Epidermal melanocyte (primary cell): ENCODE data around the gene FBXL2.
"Not testable (repeated sequence)": the region's sequence is repeated elsewhere in the genome, so short reads cannot be mapped to it uniquely, and the experiment has no call there.

Experiments used
- DNase-seq: peaks from one replicate; pipeline ENCODE4 v3.0.0; 2011; ENCODE audit warnings: low spot score; ENCODE audit not compliant: insufficient read length

Gene FBXL2

DNA sequence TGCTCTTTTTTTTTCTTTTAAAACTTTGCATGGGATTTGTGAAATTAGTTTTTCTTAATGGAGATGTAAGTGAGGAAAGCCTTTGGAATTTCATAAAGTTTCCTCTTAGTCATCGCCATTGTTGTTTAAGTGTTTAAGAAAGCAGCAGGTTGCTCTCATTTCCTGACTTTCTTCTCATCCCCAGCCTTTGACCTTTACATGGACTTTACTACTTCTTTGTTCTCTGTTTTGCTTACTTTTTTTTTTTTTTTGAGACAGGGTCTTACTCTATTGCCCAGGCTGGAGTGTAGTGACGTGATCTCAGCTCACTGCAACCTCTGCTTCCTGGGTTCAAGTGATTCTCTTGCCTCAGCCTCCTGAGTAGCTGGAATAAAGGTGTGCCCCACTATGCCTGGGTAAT lies 38.6 kb downstream of the FBXL2 start:
- DNase-seq = no peak

DNA sequence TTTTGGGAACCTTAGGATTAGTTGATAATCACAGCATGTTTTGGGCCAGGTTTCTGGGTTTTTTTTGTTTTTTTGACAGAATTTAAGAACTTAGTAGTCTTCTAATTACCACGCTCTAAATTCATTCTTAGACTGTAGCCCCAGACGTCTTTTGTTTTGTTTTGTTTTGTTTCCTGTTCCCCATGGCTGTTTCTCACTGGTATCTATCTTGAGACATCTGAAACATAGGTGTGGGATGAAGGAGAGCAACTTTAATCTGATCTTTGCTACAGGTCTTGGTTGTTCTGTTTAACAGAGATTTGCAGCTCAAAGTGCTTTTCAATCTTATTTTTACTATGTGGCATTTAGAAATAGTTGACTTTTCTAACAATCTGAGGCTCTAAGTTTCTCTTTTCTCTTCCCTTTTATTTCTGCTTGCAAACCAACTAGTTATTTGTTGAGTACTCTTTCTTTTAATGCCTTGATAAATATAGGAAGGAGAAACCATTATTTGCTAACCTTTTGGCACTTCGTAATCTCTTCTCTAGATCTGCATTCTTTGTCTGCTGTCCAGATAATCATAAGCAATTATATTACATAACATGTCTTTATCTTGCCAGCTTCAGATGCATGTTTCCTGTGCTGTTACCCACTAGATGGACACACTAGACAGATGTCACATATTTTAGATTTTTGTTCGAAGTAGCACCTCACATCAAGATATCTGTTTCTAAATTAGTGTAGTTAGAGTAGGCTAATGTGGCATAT lies 40.9 kb downstream of the FBXL2 start:
- no peak for DNase-seq

DNA sequence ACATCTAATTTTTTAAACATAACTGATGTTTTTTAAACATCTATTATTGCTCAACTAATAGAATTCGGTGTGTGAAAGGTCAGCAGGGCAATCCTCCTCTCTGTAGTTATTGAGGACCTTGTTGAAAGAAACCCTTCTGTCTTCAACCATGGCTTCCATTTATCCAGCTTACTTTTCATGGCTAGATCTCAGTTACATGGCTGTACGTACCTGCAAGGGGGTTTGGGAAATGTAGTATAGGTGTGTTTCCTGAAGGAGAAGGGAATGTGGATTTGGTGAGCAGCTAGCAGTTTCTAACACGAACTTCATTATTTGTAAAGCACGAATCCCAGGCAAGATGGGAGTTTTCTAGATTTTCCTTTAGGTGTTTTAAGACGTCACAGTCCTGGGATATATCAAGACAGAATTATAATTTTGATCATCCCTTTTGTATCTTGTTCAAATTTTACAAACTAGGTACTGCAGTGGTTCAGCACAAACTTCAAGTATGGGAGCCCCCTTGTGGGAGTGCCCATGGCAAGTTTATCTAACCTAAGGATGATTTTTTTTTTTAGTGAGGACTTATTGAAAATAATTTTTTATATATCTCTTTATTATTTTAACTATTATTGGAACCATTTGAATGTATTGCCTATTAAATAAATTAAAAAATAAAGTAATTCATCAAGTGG lies 41.6 kb downstream of the FBXL2 start:
- no peak for DNase-seq

DNA sequence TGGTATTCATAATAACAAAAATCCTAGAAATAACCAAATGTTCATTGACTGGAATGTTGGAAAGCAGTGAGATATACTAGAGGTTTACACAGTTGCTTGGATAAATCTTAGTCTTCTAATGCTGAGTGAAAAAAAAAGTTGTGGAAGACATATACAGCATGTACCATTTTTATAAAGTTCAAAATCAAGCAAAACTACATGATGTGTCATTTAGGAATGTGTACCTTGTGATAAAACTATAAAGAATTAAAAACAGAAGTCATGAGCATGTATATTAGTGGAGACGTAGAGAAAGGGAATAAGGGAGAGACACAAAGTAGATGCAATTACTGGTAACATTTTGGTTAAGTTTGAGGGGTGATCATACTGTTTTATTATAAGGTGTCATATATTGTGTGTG lies 45.2 kb downstream of the FBXL2 start:
- no peak for DNase-seq

DNA sequence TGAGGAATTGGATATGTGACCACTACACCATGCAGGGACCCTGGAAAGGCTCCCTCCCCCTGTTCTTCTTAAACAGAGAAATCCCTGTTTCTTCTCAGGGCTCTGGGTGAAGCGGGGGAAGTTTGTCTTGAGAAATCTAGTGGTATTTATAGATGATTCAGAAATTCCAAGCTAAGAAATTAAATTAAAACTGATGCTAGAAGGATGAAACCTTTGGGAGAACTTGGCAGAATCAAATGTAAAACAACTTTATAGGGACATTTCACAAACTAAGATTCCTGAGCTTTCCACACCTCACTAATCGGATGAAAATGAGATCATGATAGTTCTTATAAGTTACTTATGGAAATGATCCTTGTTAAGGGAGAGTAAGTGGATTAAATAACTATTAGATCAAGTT lies 54.2 kb downstream of the FBXL2 start:
- no peak for DNase-seq

DNA sequence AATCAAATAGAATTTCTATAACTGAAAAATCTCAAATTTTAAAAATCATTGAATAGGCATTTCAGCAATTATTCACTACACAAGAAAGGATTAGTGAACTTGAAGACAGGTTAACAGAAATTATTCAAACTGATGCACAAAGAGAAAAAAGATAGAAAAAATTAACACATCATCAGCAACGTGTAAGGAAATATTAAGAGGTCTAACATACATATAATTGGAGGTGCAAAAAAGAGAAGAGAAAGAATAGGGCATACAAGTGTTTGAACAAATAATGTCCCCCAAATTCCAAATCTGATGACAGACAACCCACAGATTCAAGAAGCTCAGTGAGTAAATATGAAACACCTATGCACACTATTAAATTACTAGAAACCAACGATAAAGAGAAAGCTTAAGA lies 57.1 kb downstream of the FBXL2 start:
- DNase-seq = no peak

DNA sequence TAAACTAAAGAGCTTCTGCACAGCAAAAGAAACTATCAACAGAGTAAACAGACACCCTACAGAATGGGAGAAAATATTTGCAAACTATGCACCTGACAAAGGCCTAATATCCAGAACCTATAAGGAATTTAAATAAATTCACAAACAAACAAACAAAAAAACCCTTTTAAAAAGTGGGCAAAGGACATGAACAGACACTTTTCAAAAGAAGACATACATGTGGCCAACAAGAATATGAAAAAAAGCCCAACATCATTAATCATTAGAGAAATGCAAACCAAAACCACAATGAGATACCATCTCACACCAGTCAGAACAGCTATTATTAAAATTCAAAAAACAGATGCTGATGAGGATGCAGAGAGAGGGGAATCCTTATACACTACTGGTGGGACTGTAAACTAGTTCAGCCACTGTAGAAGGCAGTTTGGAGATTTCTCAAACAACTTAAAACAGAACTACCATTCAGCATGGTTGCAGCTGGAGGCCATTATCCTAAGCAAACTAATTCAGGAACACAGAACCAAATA lies 61.8 kb downstream of the FBXL2 start:
- not testable (repeated sequence) for DNase-seq

DNA sequence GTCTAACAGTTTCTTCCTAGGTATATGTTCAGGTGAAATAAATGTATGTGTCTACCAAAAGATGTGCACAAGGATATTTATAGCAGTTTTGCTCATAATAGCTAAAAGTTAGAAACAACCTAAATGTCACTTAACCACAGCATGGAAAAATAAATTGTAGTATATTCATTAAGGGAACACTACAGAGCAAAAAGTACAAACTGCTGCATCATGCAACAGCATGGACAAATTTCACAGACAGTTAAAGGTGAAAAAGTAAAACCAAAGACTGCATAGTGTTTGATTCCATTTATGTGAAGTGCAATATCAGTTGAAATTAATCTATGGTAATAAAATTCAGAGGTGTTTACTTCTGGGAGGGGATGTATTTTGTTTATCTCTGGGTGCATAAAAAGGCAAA lies 62.5 kb downstream of the FBXL2 start:
- DNase-seq = no peak

DNA sequence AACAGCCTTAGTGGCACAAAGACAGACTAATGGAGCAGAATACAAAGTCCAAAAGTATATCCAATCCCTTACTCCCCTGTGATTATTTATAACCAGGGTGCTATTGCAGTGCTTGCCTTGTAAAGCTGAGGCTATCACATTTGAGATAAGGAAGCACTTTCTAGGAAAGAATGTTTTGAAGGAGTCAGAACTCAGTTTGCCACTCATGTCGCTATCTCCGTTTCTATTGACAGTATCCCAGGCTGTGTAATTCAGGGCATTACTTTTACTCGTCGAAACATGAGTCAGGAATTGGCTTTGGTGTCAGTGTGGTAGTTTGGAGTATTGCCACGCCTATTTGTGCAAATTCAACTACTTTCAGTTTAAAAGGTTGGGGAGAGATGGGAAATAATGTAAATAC lies 78.4 kb downstream of the FBXL2 start:
- DNase-seq = no peak

DNA sequence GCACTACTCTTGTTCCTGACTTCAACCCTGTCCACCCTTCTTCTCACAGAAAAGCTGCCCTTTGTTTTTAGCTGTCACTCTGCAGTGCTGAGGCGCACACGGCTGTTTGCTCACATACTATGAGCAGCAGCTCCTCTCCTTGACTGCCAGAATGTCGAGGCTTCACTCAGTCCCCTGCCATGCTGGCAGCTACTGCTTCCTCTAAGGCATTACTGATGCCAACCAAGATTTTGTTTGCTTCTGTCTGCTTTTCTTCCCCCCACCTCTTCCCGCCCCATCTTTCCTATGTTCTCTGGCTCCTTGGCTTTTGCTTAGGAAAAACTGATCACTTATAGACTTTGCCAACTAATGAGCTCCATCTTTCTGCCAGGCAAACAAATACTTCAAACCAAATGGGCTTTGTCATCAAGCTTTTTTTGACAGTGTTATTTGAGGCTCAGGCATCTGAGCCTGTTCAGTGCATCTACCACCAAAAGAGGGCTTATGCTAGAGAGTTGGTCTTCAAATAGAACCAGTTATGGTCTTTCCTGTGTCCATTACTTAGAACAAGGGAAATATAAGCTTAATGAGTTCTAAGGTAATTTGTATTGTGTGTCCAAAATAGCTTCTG lies 81.0 kb downstream of the FBXL2 start:
- DNase-seq = no peak

DNA sequence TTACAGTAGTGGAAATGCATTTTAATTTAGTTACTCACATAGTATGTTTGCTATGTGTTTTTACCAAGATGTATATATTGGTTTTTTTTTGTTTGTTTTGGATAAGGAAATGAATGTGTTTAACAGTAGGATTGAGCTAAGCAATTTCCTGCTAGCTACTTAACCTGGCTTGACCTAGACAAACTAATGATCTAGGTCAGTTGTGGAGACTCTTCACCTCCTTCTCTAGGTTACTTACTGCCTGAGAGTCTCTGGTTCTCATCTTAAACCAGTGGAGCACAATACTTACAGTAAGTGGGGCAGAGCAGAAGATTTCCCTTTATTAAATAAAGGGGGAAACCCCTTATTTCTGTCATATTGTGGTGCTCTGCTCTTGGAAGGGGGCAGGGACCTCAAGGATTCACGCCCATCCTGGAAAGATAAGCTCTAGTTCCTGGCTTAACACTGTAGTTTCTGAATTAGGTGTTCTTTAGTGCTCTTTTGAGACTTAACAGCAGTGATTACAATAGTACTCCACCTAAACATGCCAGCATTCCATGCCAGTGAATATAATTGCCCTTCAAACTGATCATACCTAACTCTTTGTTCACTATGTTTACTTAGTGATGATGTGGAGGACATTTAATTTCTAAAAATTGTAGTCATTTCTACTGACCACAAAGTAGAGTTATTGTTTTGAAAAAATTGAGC lies 83.0 kb downstream of the FBXL2 start:
- no peak for DNase-seq

DNA sequence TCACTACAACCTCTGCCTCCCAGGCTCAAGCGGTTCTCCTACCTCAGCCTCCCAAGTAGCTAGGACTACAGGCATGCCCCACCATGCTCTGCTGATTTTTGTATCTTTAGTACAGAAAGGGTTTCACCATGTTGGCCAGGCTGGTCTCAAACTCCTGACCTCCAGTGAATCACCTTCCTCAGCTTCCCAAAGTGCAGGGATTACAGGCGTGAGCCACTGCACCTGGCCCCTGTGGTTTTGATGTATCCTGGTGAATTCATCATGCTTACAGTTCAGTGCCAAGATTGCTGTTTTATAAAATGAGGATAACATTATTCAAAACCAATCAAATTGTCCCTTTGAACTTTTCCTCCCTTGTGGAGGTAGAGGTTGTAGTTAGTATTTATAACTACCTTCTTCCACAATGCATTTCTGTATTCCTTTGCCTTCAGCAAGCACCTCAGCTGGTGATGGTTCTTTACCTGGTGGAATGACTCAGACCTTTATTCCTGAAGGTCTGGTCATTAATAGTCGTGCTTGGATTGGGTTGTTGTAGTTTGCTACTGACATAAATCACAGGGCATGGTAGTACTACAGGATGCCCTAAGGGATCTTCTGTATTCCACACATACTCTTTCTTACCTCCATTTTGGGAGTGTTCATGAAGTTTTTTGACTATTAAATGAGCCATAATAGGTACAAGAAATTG lies 86.0 kb downstream of the FBXL2 start:
- no peak for DNase-seq

DNA sequence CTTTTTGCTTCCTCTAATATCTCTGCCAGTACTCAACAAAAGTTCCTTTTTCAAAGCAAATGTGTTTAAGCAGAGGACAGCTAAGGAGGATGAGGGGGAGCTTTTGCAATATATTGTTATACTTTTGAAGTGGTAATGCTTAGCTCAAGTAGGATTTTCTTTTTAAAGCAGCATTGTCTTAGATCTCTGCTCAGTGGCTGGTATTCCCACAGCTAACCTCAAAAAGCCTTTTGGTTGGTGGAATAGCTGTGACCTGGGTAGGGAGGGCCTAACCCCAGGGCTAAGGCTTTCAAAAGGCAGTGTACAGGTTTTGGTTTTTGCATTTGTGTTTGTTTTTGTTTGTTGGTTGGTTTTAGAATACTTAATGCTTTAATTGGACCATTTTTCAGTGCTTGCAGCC lies 86.8 kb downstream of the FBXL2 start:
- DNase-seq = no peak

DNA sequence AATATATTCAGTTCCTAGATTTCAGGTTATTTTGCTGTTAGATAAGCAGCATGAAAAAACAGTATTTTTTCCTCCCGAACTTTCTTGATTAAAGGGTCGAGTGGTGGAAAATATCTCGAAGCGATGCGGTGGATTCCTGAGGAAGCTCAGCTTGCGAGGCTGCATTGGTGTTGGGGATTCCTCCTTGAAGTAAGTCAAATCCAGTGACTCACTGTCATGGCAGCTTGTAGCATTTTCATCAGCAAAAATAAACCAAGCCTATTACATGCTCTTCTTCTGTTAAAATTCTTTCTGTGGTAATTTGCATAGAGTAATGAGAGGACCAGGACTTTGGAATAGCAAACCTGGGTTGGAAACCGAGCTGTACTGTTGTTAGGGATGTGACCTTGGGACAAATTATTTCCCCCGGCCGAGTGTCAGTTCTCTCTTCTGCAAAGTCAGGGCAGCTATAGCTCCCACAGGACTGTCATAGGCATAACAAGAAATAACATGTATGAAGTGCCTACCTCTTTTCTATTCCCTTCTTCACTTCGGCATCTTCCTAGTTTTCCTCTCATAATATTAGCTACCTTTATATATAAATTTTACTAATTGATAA lies 87.4 kb downstream of the FBXL2 start:
- no peak for DNase-seq

DNA sequence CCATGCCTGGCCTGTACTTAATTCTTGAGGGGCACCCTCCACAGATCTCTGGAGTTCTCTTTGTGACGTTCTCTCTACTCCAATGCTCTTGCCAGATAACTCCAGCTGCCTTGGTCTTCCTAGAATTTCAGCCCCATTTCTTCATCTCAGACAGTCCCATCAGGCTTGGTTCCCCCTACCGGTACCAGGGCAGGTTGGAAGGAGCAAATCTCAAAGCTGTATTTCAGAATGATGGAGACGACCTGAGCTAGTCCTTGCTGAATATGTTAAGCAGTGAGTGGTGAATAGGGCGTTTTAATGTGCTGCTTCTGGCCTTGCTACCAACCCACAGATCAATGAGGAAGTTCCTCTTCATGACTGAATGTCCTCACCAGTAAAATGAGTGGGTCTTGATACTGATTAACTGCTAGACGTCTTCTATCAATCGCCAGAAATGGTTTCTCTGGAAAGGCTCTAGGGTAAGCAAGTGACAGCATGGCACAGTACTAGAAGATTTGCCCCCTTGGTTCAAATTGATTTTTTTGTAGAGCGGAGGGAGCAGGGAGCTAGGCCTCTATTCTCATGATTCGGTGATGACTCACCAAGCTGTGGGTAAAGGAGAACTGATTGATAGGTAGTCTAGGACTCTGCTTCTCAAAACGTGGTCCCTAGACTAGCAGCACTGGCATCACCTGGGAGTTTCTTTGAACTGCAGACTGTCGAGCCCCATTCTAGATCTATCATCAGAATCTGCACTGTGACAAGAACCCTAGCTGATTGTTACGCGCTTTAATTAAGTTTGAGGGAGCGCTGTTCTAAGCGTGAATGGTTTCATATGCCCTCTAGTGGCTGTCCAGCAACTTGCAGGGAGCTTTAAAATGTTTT lies 95.2 kb downstream of the FBXL2 start:
- no peak for DNase-seq

DNA sequence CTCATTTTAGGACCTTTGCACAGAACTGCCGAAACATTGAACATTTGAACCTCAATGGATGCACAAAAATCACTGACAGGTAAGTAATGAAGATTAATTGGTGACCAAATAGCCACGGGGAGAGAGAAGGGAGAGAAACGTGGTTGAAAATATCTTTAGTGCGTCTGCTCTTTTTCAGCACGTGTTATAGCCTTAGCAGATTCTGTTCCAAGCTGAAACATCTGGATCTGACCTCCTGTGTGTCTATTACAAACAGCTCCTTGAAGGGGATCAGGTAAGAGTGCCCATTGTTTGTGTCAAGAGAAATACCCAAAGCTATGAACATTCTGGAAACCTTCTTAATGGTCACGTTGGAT lies 95.8 kb downstream of the FBXL2 start:
- DNase-seq = no peak

DNA sequence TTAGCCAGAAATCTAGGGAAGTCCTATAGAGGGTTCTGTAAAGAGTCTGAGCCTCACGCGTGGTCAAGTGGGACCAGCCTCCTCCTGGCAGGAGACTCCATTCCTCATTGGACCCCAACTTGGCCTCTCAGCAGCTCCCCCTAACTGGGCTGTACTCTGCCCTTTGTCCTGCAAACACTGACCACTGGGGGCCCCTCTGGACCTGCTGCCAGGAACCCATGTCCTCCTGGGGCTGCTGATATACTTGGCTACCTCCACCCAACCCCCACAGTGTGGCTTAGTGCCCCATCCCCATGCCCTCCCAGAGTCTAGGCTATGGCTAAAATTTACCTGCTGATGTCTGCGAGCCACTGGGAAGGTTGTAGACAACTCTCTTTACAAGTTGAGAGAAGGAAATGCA lies 100.2 kb downstream of the FBXL2 start:
- DNase-seq = no peak

DNA sequence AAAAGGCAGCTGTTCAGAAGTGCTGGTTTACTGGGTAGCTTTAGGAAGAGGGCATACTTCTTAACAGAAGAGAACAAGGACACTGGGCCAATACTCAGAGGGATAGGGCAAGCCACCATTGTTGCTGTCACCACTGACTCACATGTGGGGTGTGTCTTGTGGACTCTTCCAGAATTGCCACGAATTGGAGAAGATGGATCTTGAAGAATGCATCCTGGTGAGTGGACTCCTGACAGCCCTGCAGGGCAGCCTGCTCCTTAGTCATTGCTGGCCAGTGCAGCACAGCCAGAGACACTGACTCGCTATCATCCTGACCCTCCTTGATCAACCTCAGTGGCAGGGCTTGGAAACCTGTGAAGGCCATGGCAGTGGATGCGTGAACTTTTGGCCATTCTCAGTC lies 100.7 kb downstream of the FBXL2 start:
- no peak for DNase-seq

DNA sequence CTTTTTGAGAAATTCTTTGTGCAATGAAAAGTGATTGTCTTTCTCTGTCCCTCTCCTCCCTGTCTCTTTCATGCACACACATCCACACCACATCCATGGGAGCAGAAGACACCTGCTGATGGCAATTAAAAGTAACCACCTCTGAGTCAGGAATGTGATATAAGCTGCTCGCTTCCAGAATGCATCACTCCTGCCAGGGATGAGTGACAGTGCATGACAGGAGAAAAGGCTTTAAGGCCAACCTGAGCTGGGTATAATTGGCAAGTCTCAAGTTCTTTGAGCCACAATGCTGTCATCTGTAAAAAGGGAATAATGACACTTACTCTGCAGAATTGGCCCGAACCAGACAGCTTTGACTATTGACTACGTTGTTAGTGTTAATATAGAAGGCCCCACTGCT lies 103.4 kb downstream of the FBXL2 start:
- DNase-seq = no peak

DNA sequence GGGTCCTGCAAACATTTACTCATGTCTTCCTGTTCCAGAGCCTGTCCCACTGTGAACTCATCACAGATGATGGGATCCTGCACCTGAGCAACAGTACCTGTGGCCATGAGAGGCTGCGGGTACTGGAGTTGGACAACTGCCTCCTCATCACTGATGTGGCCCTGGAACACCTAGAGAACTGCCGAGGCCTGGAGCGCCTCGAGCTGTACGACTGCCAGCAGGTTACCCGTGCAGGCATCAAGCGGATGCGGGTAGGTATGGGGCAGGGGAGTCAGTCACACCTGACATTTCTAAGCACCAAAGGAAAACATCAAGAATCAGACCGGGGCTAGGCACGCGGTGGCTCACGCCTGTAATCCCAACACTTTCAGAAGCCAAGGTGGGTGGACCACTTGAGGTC lies 106.7 kb downstream of the FBXL2 start:
- DNase-seq = no peak
